ENCODE results near the gene RBM4.

Gene RBM4

GRCh38 chr11:66693356-66694055, 55.0 kb downstream of the RBM4 start:
- no peaks in the 10 kb centered on the region for H3K9me3 ChIP-seq
- H3K4me1 ChIP-seq: no peaks in the 10 kb centered on the region
- H3K4me3 ChIP-seq: no peak overlapping the region
- in situ Hi-C loops (cut with MboI; ENCODE audit: low sequenced_read_pairs): loop anchor here (5.0 to 10.0 kb wide), 2 partner anchors 149 to 281 kb away; partner anchors contain the start of genes C11orf86 and RCE1
- no peaks in the 10 kb centered on the region for H3K27me3 ChIP-seq (ENCODE audit: low read depth)
- DNase-seq (ENCODE audit: low spot score in 2 of 2): no peak
- H3K36me3 ChIP-seq (replicated peaks): peaks cover 88% of the 10 kb centered on the region

GRCh38 chr11:66694056-66694410, 55.5 kb downstream of the RBM4 start:
- no peak overlapping the region for H3K4me3 ChIP-seq
- in situ Hi-C loops (cut with MboI; ENCODE audit: low sequenced_read_pairs): loop anchor here (5.0 to 10.0 kb wide), 2 partner anchors 148 to 281 kb away; partner anchors contain the start of genes C11orf86 and RCE1
- H3K9me3 ChIP-seq: no peaks in the 10 kb centered on the region
- no peaks in the 10 kb centered on the region for H3K4me1 ChIP-seq
- H3K27me3 ChIP-seq (ENCODE audit: low read depth): no peaks in the 10 kb centered on the region
- DNase-seq (ENCODE audit: low spot score in 2 of 2): no peak
- H3K36me3 ChIP-seq (replicated peaks): peaks cover 88% of the 10 kb centered on the region

- DNase-seq (ENCODE audit: low spot score in 2 of 2): peak; percentile 92 to 95
- in situ Hi-C loops (cut with MboI; ENCODE audit: low sequenced_read_pairs): loop anchor here (5.0 to 10.0 kb wide), 2 partner anchors 148 to 280 kb away; partner anchors contain the start of genes C11orf86 and RCE1
- Histone ChIP-seq H3K4me1 (no peaks in the 10 kb centered on the region), H3K36me3 (replicated peaks) (peaks cover 88% of the 10 kb centered on the region), H3K4me3 (no peak overlapping the region), H3K9me3 (no peaks in the 10 kb centered on the region), H3K27me3 (ENCODE audit: low read depth) (no peaks in the 10 kb centered on the region)
Measured at GRCh38 chr11:66694732-66695207, 56.3 kb downstream of the RBM4 start.
